ENCODE measurements around the gene IL10.
A peak's percentile ranks its signal among the peaks of the same experiment; 100 is the strongest.

IL10 gene

DNA sequence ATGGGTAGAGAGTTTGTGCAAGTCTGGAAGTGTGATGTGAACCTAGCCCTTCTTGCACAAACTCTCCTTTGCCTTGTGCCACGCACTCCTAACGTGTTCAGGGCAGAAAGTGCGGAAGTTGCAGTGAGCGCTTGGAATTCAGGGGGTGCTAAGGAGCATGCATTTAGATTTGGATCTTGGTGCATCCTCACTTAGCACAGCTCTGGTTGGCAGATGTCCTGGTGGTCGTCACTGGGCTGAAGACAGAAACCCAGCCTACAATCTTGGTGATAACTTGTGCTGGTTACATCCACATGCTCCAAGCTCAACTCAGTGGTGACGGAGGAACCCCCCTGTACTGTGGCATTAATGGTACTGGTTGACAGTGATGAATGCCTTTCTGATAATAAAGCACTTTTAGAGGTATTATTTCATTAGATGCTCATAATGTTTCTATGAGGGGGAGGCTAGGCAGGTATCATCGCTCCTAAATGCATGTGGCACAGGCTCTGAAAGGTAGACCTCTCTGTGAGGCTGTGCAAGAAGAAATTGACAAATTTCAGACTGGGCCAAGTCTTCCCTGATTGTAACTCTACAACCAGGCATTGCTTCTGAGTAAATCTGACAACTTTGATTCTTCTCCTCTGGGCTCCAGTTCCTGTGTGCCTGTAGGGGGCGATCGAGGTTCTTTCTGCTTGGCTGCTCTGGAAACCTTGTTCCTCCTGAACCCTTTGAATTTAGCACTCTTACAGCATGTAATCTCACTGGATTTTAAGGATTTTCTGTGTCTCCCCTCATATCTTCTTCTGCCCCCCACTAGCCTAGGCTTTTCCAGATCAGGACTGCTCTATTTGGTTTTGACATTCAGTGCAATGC lies 47.0 kb downstream of the IL10 start:
- in situ Hi-C loops (cut with HindIII; ENCODE audit: low sequenced_read_pairs), result loop anchor here (25.0 kb wide), 1 partner anchor 187 kb away; the partner anchor contains the start of gene FCMR
- no peak for DNase-seq (ENCODE audit: low read depth)
- TF ChIP-seq, protein P1, sequence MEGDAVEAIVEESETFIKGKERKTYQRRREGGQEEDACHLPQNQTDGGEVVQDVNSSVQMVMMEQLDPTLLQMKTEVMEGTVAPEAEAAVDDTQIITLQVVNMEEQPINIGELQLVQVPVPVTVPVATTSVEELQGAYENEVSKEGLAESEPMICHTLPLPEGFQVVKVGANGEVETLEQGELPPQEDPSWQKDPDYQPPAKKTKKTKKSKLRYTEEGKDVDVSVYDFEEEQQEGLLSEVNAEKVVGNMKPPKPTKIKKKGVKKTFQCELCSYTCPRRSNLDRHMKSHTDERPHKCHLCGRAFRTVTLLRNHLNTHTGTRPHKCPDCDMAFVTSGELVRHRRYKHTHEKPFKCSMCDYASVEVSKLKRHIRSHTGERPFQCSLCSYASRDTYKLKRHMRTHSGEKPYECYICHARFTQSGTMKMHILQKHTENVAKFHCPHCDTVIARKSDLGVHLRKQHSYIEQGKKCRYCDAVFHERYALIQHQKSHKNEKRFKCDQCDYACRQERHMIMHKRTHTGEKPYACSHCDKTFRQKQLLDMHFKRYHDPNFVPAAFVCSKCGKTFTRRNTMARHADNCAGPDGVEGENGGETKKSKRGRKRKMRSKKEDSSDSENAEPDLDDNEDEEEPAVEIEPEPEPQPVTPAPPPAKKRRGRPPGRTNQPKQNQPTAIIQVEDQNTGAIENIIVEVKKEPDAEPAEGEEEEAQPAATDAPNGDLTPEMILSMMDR (IDR thresholded peaks at IDR 0.05; ENCODE audit: low read depth, low read length, missing control alignments), result peak; percentile 74
- H3K4me3 ChIP-seq (ENCODE audit: low read depth, low read length), result no peak overlapping the region

DNA sequence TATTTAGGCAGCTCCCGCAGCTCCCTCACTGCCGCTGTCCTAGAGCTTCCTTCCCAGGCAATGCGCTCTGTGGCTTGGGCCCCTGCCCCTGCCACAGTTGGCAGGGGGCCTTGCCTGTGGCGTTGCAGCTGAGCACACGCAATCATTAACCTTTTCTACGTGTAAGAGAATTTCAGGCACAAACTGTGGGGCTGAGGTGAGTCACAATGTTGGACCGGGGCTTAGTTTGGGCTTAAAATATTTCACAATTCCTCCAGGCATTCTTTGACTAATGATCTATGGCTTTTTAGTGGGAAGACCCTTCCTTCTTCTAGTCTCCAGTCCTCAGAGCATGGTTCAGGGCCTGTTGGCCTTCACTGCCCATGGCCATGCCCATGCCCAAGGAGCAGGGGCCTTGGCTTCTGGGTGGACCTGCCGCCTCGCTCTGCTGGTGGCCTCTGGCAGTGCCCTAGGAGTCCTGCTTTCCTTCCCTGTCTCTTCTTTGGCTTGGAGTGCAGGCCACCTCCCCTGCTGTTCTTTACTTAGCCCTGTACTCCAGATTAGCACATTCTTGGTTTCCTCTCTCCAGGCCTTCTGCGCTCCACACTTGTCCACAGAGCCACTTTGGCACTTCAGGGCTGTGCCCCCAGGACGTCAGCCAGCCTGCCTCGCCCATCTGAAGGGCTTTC lies 48.4 kb downstream of the IL10 start:
- no peak overlapping the region for H3K4me3 ChIP-seq (ENCODE audit: low read depth, low read length)
- TF ChIP-seq, protein P1 (IDR thresholded peaks at IDR 0.05; ENCODE audit: low read depth, low read length, missing control alignments), result peak; percentile 8
- DNase-seq (ENCODE audit: low read depth), result peak; percentile 96
- in situ Hi-C loops (cut with HindIII; ENCODE audit: low sequenced_read_pairs), result no loop called here

DNA sequence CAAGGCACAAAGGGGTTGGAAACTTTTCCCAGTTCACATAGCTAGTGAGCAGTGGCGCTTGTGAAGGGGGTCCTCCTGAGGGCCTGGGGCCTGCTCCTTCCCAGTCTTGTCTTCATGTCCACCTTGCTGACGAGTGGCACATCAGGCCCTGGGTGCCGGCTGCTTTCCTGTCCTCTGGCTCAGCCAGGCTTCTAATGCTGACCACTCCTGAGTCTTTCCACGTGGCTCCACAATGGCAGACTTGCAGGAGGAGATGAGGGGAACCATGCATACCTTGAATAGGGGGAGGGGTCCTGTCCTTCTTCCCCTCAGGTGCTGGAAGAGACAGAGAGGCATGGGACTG lies 48.9 kb downstream of the IL10 start:
- in situ Hi-C loops (cut with HindIII; ENCODE audit: low sequenced_read_pairs), result no loop called here
- no peak overlapping the region for H3K4me3 ChIP-seq (ENCODE audit: low read depth, low read length)
- DNase-seq (ENCODE audit: low read depth), result no peak
- TF ChIP-seq, protein P1 (IDR thresholded peaks at IDR 0.05; ENCODE audit: low read depth, low read length, missing control alignments), result no peak

DNA sequence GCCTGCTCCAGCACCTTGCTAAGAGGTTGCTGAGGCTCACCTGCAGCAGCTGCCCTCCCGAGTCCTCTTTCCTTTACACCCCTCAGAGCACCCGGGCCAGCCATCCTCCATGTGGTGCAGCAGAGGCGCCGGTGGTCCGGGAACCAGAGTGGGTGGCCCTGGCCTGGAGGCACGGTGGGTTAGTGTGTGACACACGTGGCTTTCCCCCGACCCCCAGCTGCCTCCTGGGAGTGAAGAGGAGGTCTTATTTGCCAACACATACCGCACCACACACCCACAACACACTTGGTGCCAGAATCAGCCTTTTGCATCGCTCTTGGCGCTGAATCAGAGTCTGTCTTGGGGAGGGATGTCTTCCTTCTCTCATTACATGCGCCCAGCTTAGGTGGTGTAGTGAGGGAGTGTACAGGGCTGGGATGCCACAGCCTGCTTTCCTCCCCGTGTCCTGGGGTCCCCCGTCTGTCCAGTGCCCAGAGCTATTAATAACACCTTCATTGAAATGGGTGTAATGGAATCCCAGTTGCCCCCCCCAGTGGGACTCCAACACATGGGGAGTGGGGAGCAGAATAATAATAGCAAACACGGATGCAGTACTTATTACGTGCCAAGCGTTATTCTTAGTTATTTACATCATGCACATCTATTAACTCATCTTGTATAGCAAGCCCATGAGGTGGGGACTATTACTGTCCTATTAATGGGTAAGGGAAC lies 49.4 kb downstream of the IL10 start:
- TF ChIP-seq, protein P1 (IDR thresholded peaks at IDR 0.05; ENCODE audit: low read depth, low read length, missing control alignments), result no peak
- in situ Hi-C loops (cut with HindIII; ENCODE audit: low sequenced_read_pairs), result no loop called here
- H3K4me3 ChIP-seq (ENCODE audit: low read depth, low read length), result no peak overlapping the region
- peak; percentile 67 for DNase-seq (ENCODE audit: low read depth)

DNA sequence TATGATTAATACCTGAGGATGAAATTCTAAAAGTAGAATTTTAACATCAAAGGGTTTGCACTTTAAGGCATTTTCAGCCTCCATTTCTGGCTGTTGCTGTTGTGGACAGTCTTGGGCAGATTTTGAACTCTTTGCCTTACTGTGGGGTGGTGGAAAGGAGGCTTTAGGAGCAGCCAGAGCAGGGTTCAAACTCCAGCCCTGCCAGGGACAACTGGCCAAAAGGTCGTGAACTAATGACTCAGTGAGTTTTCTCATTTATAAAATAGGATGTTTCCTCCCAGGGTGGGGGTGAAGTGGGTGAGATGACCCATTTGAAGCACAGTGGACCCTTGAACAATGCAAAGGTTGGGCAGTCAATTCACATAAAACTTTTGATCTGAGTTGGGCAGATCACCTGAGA lies 50.8 kb downstream of the IL10 start:
- DNase-seq (ENCODE audit: low read depth), result no peak
- in situ Hi-C loops (cut with HindIII; ENCODE audit: low sequenced_read_pairs), result no loop called here
- TF ChIP-seq, protein P1 (IDR thresholded peaks at IDR 0.05; ENCODE audit: low read depth, low read length, missing control alignments), result no peak

DNA sequence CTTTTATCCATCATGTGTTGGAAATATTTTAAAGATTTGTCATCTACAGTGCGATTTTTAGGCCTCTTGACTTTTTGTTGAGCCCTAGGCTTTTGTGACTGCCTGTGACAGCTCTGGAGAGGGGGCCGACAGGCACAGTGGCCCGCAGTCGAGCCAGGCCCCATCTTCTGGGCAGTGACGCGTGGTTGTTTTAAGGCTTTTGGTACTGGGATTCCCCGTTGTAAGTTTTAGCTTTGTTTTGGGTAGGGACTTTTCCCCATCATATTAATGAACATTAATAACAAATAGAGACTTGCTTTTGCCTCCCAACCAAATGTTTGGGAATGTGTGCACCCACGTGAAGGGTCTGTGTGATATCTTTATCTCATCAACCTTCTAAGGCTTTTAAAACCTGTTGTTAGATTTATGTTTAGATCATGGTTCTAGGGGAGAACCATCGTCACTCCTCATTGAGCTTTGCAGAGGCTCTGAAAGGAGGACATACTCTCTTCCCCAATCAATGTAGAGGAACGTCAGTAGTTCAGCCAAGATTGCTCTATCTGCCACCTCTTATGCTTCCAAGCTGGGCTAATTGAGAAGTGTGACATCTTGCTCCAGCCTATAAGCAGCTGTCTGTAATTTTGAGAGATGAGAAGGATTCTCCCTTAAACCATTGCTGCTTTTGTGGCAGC lies 53.0 kb downstream of the IL10 start:
- H3K4me3 ChIP-seq (ENCODE audit: low read depth, low read length), result no peak overlapping the region
- in situ Hi-C loops (cut with HindIII; ENCODE audit: low sequenced_read_pairs), result no loop called here
- no peak for DNase-seq (ENCODE audit: low read depth)
- TF ChIP-seq, protein P1 (IDR thresholded peaks at IDR 0.05; ENCODE audit: low read depth, low read length, missing control alignments), result no peak

More for the DNA sequence above, 50.8 kb downstream of the IL10 start:
- no peak overlapping the region for H3K4me3 ChIP-seq (ENCODE audit: low read depth, low read length)
